ENCODE results near the gene KIF26B. TPM values are rescaled to one million over a fixed set of nuclear protein-coding genes. Genes with fewer than 3 reads are reported as not detected.
"Not testable (repeated sequence)": the region's sequence is repeated elsewhere in the genome, so short reads cannot be mapped to it uniquely, and the experiment has no call there.

The KIF26B gene
- total RNA-seq, 1 donor from 2014 or later, result 5.1 TPM

DNA sequence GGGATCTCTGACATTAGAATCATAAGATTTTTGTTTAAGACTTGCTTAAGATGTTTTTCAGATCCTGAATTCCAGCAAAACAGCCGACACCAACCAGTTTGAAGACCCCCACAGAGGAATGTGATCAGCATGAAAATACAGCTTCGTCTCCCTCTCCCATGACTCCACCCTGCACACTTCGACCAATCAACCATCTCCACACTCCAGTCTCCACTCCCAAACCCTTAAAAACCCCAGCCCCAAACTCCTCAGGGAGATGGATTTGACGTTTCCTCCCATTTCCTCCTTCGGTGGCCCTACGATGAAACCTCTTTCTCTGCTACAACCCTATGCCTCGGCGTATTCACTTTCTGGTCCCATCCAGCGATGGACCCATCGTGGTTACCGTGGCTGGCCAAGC, 30.1 kb upstream of the KIF26B start:
- no peaks in the 10 kb centered on the region for H3K4me1 Mint-ChIP-seq (ENCODE audit: low read depth)
- H3K27ac Mint-ChIP-seq, result no peak overlapping the region
- DNase-seq (ENCODE audit: low spot score, unreplicated experiment), result no peak
- no peak overlapping the region for H3K4me3 Mint-ChIP-seq (ENCODE audit: low read depth)
- H3K36me3 Mint-ChIP-seq (ENCODE audit: insufficient read depth), result peaks cover 12% of the 10 kb centered on the region
- no peaks in the 10 kb centered on the region for H3K9me3 Mint-ChIP-seq (ENCODE audit: low read depth)
- TF ChIP-seq, protein P1, sequence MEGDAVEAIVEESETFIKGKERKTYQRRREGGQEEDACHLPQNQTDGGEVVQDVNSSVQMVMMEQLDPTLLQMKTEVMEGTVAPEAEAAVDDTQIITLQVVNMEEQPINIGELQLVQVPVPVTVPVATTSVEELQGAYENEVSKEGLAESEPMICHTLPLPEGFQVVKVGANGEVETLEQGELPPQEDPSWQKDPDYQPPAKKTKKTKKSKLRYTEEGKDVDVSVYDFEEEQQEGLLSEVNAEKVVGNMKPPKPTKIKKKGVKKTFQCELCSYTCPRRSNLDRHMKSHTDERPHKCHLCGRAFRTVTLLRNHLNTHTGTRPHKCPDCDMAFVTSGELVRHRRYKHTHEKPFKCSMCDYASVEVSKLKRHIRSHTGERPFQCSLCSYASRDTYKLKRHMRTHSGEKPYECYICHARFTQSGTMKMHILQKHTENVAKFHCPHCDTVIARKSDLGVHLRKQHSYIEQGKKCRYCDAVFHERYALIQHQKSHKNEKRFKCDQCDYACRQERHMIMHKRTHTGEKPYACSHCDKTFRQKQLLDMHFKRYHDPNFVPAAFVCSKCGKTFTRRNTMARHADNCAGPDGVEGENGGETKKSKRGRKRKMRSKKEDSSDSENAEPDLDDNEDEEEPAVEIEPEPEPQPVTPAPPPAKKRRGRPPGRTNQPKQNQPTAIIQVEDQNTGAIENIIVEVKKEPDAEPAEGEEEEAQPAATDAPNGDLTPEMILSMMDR (IDR thresholded peaks at IDR 0.05; ENCODE audit: unreplicated experiment), result no peak
- H3K27me3 Mint-ChIP-seq, result peaks cover 8% of the 10 kb centered on the region

DNA sequence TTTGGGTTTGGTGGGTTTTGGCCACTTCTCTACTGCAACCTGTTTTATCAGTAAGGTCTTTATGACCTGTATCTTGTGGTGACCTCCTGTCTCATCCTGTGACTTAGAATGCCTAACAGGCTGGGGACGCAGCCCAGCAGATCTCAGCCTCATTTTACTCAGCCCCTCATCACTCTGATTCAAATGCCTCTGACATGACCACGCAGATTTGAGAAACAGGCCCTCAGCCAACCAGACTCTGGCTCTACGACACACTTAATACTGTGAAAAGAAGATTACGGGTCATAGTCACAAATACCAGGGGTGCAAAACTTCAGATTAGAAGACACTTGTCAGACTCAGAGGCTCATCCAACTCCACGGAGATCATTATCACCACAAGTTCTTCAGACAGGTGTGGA, 28.3 kb upstream of the KIF26B start:
- peaks cover 12% of the 10 kb centered on the region for H3K36me3 Mint-ChIP-seq (ENCODE audit: insufficient read depth)
- no peak overlapping the region for H3K27ac Mint-ChIP-seq
- TF ChIP-seq, protein P1 (IDR thresholded peaks at IDR 0.05; ENCODE audit: unreplicated experiment), result no peak
- no peak overlapping the region for H3K4me3 Mint-ChIP-seq (ENCODE audit: low read depth)
- H3K4me1 Mint-ChIP-seq (ENCODE audit: low read depth), result no peaks in the 10 kb centered on the region
- H3K9me3 Mint-ChIP-seq (ENCODE audit: low read depth), result no peaks in the 10 kb centered on the region
- no peak for DNase-seq (ENCODE audit: low spot score, unreplicated experiment)
- peaks cover 17% of the 10 kb centered on the region for H3K27me3 Mint-ChIP-seq

DNA sequence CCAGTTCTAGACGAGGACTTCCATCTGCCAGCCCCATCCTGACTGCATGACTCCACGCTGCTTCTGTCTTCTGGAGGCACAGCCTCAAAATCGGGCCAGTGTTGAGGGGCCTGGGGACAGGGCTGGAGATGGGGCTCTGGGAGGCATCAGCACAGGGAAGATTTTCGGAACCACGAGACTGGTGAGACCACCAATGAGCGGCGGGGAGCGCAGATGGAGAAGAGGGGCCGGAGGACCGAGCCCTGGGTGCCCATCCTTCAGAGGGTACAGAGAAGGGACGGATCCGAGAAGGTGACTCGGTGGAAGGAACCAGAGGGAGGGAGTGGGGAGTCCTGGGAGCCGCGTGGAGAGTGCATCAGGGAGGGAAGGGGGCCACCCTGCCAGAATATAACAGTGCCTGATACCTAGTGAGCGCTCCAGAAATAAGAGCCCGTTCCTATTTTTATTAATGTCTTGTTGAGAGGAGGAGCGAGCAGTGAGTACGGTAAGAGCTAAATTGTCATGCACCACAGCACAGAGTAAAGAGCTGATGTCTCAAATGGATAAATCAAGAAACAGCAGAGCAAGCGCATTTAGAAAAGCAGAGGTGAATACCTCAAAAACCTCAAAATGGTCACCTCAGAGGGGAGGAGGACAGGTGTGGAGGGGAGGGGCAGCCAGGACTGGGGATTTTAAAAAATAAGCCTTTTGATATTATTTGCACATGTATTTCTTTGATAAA, 26.2 kb upstream of the KIF26B start:
- no peak for DNase-seq (ENCODE audit: low spot score, unreplicated experiment)
- Mint-ChIP-seq H3K27me3 (peaks cover 24% of the 10 kb centered on the region), H3K9me3 (ENCODE audit: low read depth) (peaks cover 3% of the 10 kb centered on the region), H3K4me3 (ENCODE audit: low read depth) (no peak overlapping the region), H3K36me3 (ENCODE audit: insufficient read depth) (peaks cover 10% of the 10 kb centered on the region), H3K27ac (no peak overlapping the region), H3K4me1 (ENCODE audit: low read depth) (no peaks in the 10 kb centered on the region)
- TF ChIP-seq, protein P1 (IDR thresholded peaks at IDR 0.05; ENCODE audit: unreplicated experiment), result no peak

DNA sequence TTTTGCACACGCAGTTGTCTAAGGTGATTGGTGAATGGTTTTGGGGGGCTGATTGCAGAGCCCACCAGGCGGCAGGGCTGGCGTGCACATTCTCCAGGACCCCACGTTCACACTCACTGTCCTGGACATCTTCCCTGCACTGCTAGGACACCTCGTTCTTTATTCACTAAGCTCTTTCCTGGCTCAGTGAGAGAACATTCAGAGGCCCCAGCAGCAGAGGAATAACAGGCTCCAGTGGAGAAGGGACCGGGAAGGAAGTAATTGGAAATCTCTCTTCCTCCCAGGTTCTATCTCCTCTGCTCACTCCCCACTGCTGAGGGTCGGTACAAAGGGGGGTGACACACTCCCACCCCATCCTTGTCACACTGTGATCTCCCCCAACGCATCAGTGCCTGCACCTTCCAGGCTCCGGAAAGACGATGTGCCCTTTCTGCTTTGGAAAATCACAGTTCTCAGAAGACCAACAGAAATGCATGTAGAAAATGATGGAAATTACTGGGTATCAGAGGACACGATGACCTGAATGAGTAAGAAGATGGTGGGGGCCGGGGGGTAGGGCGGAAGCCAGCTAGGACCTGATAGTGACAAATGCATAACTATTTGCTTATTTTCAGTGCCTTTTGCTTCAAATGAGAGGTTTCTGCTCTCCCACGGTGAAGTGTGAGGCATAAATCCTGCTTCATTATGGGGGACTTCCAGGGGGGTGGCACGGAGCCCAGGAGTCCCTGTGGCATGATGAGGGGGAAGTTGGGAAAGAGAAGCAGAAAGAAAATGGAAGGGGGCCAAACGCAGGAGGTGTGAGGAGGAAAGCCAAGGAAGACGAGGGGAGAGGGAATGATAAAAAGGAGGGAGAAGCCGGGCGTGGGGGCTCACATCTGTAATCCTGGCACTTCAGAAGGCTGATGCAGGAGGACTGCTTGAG, 25.2 kb upstream of the KIF26B start:
- Mint-ChIP-seq H3K4me1 (ENCODE audit: low read depth) (no peaks in the 10 kb centered on the region), H3K27ac (no peak overlapping the region), H3K27me3 (peaks cover 24% of the 10 kb centered on the region), H3K36me3 (ENCODE audit: insufficient read depth) (peaks cover 8% of the 10 kb centered on the region), H3K9me3 (ENCODE audit: low read depth) (peaks cover 3% of the 10 kb centered on the region), H3K4me3 (ENCODE audit: low read depth) (no peak overlapping the region)
- TF ChIP-seq, protein P1 (IDR thresholded peaks at IDR 0.05; ENCODE audit: unreplicated experiment), result no peak
- no peak for DNase-seq (ENCODE audit: low spot score, unreplicated experiment)

DNA sequence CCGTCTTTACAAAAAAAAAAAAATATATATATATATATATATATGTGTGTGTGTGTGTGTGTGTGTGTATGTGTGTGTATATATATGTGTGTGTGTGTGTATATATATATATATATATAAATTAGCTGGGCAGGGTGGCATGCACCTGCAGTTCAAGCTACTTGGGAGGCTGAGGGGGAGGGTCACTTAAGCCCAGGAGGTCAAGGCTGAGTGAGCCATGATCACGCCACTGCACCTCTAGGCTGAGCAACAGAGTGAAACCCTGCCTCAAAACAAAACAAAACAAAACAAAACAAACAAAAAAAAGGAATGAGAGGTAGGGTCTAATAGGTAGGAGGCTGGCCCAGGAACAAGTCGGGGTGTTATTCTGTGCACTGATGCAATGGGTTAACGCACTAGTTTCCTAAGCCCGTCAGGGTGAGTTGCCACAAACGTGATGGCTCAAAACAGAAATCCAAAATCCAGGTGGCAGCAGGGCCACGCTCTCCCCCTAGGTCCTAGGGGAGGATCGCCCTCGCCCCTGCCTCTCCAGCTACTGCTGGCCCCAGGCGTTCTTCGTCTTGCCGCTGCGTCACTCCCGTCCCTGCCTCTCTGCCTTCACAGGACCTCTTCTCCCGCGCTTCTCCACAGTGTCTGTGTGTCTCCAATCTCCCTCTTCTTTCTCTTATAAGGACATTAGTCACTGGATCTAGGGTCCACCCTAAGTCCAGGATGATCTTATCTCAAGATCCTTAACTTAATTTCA, 24.3 kb upstream of the KIF26B start:
- H3K27me3 Mint-ChIP-seq, result peaks cover 24% of the 10 kb centered on the region
- H3K36me3 Mint-ChIP-seq (ENCODE audit: insufficient read depth); H3K9me3 Mint-ChIP-seq (ENCODE audit: low read depth); H3K4me3 Mint-ChIP-seq (ENCODE audit: low read depth); H3K27ac Mint-ChIP-seq; H3K4me1 Mint-ChIP-seq (ENCODE audit: low read depth); DNase-seq (ENCODE audit: low spot score, unreplicated experiment): not testable (repeated sequence)

All from progenitor cell of endocrine pancreas (in vitro differentiated cells).